IPS-NIHi7 (cell line): ENCODE measurements around the gene SPATA31D3.
"Not testable (repeated sequence)": the region's sequence is repeated elsewhere in the genome, so short reads cannot be mapped to it uniquely, and the experiment has no call there.

ENCODE experiments used
- DNase-seq: peaks from one replicate; pipeline ENCODE4 v3.0.0; 2012; ENCODE audit warnings: mixed read lengths; ENCODE audit errors: extremely low spot score

SPATA31D3 gene

DNA sequence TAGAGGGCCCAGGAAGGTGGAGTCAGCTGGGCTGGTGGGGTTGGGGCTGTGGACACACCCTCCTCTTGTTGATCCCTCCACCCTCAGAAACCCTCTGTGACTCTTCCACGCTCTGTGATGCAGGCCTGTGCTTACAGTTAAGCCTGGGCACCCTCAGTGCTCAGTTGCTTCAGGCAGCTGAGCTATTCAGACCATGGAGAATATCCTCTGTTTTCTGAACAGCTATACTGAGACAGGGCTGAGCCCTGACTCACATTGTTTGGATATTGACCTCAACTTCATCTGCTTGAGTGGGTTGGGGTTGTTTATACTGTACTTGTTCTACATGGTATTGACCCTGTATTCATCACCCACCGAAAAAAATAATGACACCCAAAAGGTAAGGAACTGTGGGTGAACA is at the start of gene SPATA31D3:
SPATA31D3 (plus strand) TSS at position 108 of the 400 bp plus-strand sequence; CDS start at position 194, 86 bp downstream.
- not testable (repeated sequence) for DNase-seq

GRCh38 chr9:81893929-81894328 is 49.4 kb upstream of the SPATA31D3 start:
- DNase-seq, result no peak

DNA sequence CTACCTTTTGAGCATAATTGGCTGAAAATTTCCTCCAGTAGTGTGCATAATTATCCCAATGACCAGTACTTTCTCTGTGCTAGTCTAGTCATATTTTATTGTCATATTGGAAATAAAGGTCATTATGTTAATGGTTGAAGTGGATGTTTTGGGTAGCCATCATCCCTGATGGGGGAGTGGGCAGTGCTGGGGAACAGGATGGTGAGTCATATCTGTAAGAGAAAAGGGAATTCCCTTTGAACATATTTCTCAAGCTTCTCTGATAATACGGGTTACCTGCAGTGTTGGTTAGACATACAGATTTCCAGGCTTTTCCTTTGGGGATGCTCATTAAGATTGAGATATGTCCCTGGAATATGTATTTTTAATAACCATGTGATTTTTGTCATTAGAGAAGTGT is 48.4 kb upstream of the SPATA31D3 start:
- no peak for DNase-seq

DNA sequence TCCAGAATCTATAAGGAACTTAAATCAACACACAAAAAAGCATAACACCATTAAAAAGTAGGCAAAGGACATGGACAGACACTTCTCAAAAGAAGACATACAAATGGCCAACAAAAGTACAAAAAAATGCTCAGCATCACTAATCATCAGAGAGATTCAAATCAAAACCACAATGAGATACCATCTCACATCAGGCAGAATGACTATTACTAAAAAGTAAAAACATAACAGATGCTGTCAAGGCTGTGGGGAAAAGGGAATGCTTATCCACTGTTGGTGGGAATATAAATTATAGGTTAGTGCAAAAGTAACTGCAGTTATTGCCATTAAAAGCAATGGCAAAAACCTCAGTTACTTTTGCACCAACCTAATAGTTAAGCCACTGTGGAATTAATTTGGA is 47.2 kb upstream of the SPATA31D3 start:
- no peak for DNase-seq

DNA sequence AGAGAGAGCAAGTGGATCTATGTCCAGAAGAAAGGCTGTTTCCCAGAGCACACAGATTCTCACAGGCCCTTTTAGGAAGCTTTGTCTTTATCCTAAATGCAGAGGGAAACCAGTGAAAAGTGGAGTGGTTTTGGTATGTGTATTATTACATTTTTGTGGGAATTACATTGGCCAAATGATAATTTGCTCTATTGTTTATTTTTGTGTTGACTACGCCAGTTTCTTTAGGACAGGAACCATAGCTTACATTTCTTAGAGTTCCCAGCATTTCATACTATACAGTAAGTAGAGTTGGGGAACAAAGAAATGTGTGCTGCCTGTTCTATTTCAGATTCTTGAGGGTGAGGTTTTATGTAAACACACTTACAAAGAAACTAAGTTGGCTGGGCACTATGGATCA is 44.4 kb upstream of the SPATA31D3 start:
- DNase-seq, result no peak

- no peak for DNase-seq
Measured at GRCh38 chr9:81902196-81902595, 41.1 kb upstream of the SPATA31D3 start.

DNA sequence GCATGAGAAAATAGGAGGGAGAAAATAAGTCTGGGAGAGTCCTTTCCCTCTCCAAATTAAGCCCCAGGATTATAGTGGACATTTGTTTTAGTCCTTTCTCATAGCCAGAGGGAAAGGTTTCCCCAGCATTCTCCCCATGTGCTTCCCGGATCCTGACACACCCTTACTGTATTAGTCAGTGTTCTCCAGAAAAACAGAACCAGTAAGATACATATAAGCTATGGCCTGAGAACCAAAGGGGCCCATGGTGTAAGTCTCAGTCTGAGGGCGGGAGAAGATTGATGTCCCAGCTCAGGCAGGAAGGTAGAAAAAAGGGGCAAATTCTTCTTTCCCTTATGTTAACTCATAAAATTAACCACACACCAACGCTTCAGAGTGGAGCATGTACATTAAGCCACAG is 40.7 kb upstream of the SPATA31D3 start:
- DNase-seq, result no peak

GRCh38 chr9:81906671-81907070 is 36.6 kb upstream of the SPATA31D3 start:
- DNase-seq, result no peak

GRCh38 chr9:81912135-81912534 is 31.2 kb upstream of the SPATA31D3 start:
- DNase-seq, result no peak

GRCh38 chr9:81915801-81916505 is 27.3 kb upstream of the SPATA31D3 start:
- DNase-seq, result no peak

DNA sequence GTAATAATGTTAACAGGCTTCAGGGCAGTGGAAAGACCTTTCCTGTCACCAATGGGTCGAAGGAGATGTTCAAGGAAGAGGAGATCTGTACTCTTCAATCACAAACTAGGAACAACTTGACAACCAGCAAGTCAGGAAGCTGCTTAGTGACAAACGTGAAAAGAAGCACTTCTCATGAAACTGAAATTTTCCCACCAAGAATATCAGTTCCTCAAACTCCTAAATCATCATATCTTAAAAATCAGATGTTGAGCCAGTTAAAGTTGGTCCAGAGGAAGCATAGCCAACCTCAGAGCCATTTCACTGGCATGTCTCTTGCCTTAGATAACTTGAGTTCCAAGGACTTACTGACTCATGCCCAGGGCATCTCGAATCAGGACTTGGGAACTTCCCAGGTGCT is 24.8 kb upstream of the SPATA31D3 start:
- not testable (repeated sequence) for DNase-seq

DNA sequence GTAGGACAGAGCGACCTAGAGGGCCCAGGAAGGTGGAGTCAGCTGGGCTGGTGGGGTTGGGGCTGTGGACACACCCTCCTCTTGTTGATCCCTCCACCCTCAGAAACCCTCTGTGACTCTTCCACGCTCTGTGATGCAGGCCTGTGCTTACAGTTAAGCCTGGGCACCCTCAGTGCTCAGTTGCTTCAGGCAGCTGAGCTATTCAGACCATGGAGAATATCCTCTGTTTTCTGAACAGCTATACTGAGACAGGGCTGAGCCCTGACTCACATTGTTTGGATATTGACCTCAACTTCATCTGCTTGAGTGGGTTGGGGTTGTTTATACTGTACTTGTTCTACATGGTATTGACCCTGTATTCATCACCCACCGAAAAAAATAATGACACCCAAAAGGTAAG is 15.0 kb upstream of the SPATA31D3 start, which contains the start of gene SPATA31D4:
SPATA31D4 (plus strand) TSS at position 124 of the 400 bp plus-strand sequence; CDS start at position 210, 86 bp downstream.
- not testable (repeated sequence) for DNase-seq

DNA sequence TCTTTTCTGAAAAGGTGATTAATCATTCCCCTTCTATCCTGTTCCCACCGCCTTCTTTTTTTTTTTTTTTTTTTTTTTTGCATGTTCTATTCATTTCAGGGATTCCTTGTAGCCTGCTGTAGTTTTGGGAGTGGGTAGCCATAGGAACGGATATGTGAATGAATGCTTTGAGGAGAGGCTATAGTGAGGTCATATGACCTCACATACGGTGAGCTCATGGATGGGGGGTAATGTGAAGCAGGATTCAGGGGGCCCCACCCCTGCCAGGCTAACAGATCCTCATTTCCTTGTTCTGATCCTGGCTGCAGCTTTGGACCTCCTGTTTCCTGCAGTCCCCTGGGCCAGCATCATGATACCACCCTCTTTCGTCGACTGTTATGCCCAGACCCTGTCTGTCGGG is 13.2 kb upstream of the SPATA31D3 start:
- not testable (repeated sequence) for DNase-seq

DNA sequence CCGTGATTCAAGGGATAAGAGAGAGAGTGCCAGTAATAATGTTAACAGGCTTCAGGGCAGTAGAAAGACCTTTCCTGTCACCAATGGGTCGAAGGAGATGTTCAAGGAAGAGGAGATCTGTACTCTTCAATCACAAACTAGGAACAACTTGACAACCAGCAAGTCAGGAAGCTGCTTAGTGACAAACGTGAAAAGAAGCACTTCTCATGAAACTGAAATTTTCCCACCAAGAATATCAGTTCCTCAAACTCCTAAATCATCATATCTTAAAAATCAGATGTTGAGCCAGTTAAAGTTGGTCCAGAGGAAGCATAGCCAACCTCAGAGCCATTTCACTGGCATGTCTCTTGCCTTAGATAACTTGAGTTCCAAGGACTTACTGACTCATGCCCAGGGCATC is 9.8 kb upstream of the SPATA31D3 start:
- not testable (repeated sequence) for DNase-seq

GRCh38 chr9:81948650-81949049 is 5.3 kb downstream of the SPATA31D3 start:
- DNase-seq, result not testable (repeated sequence)

DNA sequence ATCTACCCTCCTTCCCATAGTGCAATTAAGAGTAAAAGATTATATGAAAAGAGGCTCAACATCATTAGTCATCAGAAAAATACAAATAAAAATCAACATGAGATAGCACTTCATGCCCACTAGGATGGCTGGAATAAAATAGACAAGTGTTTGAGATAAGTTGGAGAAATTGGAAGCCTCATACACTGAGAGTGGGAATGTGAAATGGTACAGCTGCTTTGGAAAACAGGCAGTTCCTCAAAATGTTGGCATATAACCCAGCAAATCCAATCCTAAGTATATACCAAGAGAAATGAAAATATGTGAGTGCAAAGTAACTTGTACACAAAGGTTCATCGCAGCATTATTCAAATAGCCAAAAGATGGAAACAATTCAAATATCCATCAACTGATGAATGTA is 9.8 kb downstream of the SPATA31D3 start:
- no peak for DNase-seq

- no peak for DNase-seq
Measured at GRCh38 chr9:81955625-81956024, 12.3 kb downstream of the SPATA31D3 start.

GRCh38 chr9:81964218-81965171 is 21.2 kb downstream of the SPATA31D3 start:
- DNase-seq, result no peak

DNA sequence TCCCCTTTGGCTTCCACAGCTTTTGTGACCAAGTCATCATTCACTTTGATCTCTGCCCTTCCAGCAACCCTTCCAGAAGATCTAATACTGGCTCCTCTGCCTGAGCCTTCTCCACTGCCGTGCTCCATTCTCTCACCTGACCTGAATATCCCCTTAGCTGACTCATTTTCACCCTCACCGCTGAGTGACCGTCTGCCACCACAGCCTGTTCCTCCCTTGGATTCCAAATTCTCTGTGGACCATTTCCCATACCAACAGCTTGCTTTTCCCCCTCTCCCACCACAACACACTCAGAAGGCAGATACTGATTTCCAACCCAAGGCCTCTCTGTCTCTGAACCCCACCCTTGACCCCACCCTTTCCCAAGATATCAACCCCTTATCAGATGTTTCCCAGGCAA is 24.7 kb downstream of the SPATA31D3 start:
- DNase-seq, result no peak

DNA sequence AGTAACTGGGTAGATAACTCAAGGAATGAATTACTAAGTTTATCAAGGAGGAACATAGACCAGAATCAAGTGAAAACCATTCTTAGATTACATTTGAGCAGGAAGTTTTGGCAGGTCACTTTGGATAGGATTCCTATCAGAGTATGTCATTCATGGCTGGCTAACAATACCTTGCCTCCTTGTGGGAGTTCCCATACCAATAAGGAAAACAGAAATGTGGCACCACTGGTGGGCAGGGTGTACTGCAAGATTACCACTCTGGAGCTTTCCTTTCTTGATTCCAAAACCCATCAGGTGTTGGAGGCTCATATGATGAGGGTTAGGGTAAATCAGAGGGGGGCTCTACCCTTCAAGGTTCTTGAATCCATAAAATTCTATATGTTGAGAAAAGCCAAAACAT is 26.7 kb downstream of the SPATA31D3 start:
- no peak for DNase-seq

DNA sequence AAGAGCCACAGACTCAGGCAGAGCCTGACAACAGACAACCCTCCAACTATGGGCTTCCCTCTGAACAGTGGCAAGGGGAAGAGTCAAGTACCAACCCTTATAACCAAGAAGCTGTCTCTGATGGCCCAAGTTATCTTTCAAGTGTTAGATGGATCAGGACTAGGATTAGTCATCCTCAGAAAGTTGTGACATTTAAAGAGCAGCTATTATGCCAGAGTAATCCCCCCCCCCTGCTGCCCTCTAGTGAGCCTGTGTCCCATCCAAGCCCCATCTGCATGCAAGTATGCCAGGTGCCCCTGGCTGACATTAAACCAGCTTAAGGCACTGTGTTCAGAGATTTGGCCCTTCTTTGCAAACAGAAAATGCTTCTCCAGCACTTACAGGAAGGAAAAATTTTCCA is 28.4 kb downstream of the SPATA31D3 start:
- no peak for DNase-seq

DNA sequence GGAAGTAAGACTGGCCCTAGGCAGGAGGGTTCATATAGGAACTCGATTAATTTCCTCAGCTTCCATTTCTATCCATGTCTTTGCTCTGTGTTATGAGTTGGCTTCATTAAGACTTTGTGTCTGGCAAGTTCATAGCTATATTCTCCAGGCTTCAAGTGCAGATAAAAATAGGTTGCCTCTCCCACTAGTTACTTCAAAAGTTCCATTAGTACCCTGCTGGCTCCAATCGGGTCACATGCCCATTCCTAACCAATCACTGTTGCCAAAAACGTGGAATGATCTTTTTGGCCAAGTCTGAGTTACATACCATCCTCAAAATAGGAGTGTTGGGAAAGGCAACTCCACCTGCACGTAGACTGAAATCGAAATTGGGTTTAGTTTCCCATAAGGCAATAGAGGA is 31.5 kb downstream of the SPATA31D3 start:
- no peak for DNase-seq

GRCh38 chr9:81976351-81976750 is 33.1 kb downstream of the SPATA31D3 start:
- peak; percentile 47 for DNase-seq
